ENCODE measurements around the gene SLC25A40.
"Not testable (repeated sequence)": the region's sequence is repeated elsewhere in the genome, so short reads cannot be mapped to it uniquely, and the experiment has no call there.

The SLC25A40 gene

GRCh38 chr7:87870471-87870870, 5.7 kb downstream of the SLC25A40 start:
- no peak for FAIRE-seq

GRCh38 chr7:87866533-87866932, 9.6 kb downstream of the SLC25A40 start:
- not testable (repeated sequence) for FAIRE-seq

GRCh38 chr7:87866089-87866488, 10.1 kb downstream of the SLC25A40 start:
- no peak for FAIRE-seq

GRCh38 chr7:87858417-87859100, 17.6 kb downstream of the SLC25A40 start:
- FAIRE-seq = no peak

GRCh38 chr7:87853237-87853864, 22.8 kb downstream of the SLC25A40 start:
- FAIRE-seq = no peak

GRCh38 chr7:87852306-87852705, 23.9 kb downstream of the SLC25A40 start:
- FAIRE-seq = no peak

GRCh38 chr7:87850836-87851593, 25.1 kb downstream of the SLC25A40 start:
- FAIRE-seq = no peak

- no peak for FAIRE-seq
Measured at GRCh38 chr7:87837597-87837996, 38.6 kb downstream of the SLC25A40 start.

GRCh38 chr7:87833130-87833529, 43.0 kb downstream of the SLC25A40 start:
- FAIRE-seq = no peak

- FAIRE-seq = no peak
Measured at GRCh38 chr7:87831097-87831496, 45.1 kb downstream of the SLC25A40 start.

- not testable (repeated sequence) for FAIRE-seq
Measured at GRCh38 chr7:87828383-87828782, 47.8 kb downstream of the SLC25A40 start.

GRCh38 chr7:87825369-87825768, 50.8 kb downstream of the SLC25A40 start:
- FAIRE-seq = not testable (repeated sequence)

- FAIRE-seq = not testable (repeated sequence)
Measured at GRCh38 chr7:87822056-87822455, 54.1 kb downstream of the SLC25A40 start.

GRCh38 chr7:87818336-87818735, 57.8 kb downstream of the SLC25A40 start:
- no peak for FAIRE-seq

GRCh38 chr7:87816389-87816788, 59.8 kb downstream of the SLC25A40 start:
- no peak for FAIRE-seq

GRCh38 chr7:87810726-87811125, 65.4 kb downstream of the SLC25A40 start:
- peak; percentile 47 for FAIRE-seq

- no peak for FAIRE-seq
Measured at GRCh38 chr7:87810130-87810529, 66.0 kb downstream of the SLC25A40 start.

GRCh38 chr7:87806150-87806549, 70.0 kb downstream of the SLC25A40 start:
- FAIRE-seq = no peak

- no peak for FAIRE-seq
Measured at GRCh38 chr7:87797798-87798403, 78.3 kb downstream of the SLC25A40 start.

GRCh38 chr7:87797395-87797794, 78.8 kb downstream of the SLC25A40 start:
- no peak for FAIRE-seq

GRCh38 chr7:87785368-87785995, 90.7 kb downstream of the SLC25A40 start:
- FAIRE-seq = no peak

- no peak for FAIRE-seq
Measured at GRCh38 chr7:87784424-87784823, 91.7 kb downstream of the SLC25A40 start.
